ENCODE measurements around the gene NTN3.

DNA sequence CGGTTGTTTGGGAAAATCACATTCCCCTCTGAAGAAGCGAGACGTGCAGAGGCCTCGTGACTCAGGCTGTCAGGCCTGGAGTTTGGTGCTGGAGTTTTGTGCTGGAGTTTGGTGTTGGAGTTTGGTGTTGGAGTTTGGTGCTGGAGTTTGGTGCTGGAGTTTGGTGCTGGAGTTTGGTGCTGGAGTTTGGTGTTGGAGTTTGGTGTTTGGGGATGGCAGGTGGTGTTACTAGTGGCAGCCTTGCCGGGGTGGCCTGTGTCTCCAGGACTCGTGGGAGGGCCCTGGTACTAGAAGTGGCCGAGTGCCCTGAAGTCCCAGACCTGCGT is 16.4 kb downstream of the NTN3 start:
- TF ChIP-seq, protein P1, sequence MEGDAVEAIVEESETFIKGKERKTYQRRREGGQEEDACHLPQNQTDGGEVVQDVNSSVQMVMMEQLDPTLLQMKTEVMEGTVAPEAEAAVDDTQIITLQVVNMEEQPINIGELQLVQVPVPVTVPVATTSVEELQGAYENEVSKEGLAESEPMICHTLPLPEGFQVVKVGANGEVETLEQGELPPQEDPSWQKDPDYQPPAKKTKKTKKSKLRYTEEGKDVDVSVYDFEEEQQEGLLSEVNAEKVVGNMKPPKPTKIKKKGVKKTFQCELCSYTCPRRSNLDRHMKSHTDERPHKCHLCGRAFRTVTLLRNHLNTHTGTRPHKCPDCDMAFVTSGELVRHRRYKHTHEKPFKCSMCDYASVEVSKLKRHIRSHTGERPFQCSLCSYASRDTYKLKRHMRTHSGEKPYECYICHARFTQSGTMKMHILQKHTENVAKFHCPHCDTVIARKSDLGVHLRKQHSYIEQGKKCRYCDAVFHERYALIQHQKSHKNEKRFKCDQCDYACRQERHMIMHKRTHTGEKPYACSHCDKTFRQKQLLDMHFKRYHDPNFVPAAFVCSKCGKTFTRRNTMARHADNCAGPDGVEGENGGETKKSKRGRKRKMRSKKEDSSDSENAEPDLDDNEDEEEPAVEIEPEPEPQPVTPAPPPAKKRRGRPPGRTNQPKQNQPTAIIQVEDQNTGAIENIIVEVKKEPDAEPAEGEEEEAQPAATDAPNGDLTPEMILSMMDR (conservative IDR thresholded peaks at IDR 0.05; ENCODE audit: low read depth, low read length): no peak
- TF ChIP-seq POLR2A (IDR thresholded peaks at IDR 0.05; ENCODE audit: low read depth, low read length) (no peak), MXI1 (IDR thresholded peaks at IDR 0.05; ENCODE audit: borderline replicate concordance, low read depth, low read length) (no peak), CHD1 (IDR thresholded peaks at IDR 0.05; ENCODE audit: low read depth, low read length) (no peak), BHLHE40 (IDR thresholded peaks at IDR 0.05; ENCODE audit: low read depth, low read length) (no peak), RCOR1 (IDR thresholded peaks at IDR 0.05; ENCODE audit: insufficient replicate concordance, low read length) (no peak), USF2 (IDR thresholded peaks at IDR 0.05; ENCODE audit: low read depth, low read length) (no peak), RFX5 (IDR thresholded peaks at IDR 0.05; ENCODE audit: low read depth, low read length) (no peak), MAFK (IDR thresholded peaks at IDR 0.05; ENCODE audit: low read depth, low read length) (no peak), FOS (IDR thresholded peaks at IDR 0.05; ENCODE audit: low read depth, low read length) (no peak)

Data from IMR-90 (cell line).